Islet of Langerhans (tissue), 1 donor: Measurements from ENCODE around the gene GRIA1.

ENCODE experiments used
- FAIRE-seq: peaks from one replicate; lab custom pipeline; 2011; peaks lifted over from hg19 to GRCh38; lab: Jason Lieb, UNC

GRIA1 gene

DNA sequence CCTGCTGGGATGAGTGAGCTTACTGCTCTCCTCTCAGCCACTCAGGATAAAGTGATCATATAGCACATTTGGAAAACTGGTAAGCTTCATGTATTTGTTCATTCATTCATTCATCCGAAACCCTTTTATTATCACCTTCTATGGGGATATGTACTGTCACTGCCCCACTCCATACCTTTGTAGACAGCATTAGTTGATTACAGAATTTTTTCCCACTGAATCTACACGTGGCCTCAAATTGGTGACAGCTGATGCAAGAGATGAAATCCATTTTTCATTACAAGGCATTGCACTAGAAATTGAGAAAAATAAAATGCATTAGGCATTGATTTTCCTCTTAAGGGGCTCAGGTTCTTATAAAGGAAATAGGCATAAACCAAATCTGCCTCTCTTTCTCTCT, 9.7 kb downstream of the GRIA1 start:
- no peak for FAIRE-seq

DNA sequence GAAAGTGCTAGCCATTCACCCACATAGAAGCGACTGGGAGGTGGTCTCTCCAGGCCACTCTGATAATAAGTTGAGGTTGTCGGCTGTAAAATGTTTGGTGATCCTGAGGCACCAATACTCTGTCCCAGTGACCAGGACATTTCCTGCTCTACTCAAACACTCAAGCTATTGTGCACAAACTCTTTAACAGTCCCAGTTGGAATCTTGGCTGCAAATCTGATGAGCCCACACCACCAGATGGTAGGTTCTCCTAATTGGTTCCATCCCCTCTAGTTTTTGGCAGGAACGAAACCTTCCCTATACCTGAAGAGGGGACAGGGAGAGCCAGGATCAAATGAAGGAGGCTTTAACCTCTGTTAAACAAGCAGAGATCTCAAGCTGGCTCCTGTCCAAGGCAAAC, 14.3 kb downstream of the GRIA1 start:
- FAIRE-seq = no peak

DNA sequence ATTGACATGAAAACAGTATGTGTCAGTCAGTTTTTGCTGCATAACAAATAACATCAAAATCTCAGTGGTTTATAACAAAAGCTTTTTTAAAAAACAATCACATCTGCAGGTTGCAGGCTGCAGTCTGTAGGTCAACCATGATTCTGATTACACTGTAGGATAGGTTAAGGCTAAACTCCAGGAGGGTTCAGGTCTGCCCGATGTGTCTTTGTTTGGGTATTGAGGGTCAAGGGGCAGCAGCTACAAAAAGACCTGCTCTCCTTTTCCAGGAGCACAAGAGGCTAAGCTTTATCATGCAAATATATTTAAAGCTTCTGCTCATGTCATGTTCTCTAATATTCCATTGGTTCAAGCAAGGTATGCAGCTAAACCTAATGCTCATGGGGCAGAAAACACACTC, 18.2 kb downstream of the GRIA1 start:
- FAIRE-seq = no peak

DNA sequence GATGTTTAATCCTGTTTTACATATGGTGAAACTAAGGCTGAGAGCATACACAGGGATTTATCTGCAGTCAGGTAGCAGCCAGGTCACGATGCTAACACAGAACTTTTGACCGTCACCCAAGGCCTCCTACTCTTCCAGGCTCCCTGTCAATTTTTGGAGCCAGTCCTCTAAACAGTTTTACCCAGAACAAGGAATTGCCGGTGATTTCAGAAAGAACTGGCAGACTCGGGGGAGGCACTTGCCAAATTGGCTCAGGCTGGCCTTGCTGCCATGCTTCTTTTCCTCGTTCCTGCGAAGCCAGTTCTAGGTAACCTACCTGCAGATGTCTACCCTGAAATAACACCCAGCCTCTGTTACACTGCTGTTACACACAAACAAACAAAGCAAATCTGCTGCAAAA, 21.2 kb downstream of the GRIA1 start:
- FAIRE-seq = no peak

DNA sequence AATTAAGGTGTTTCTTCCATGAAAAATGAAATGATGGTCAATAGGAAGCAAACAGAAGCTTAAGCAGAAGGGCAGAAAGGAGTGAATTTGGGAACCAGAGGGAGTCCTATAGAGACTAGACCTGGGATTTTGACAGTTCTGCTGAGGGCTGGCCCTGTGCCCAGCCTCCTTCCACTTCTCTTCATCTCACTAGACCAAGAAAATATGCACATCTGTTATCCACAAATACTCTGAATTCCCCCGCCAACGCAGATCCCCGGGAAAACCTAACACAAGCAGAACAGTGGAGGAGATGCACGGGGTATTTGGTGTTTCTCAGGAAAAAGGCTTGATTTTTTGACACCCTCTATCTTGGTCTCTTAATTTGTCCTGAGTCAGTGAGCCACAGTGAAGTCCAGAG, 22.7 kb downstream of the GRIA1 start:
- FAIRE-seq = no peak

DNA sequence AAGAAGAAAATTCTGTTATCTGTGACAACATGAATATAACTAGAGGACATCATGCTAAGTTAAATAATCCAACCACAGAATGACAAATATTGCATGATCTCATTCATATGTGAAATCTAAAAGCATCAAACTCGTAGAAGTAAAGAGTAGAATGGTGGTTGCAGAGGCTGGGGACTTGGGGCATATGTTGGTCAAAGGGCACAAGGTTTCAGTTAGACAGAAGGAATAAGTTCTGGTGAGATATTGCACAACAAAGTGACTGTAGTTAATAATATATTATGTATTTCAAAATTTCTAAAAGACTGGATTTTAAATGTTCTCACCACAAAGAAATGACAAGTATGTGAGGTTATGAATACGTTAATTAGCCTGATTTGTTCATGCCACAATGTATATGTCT, 24.8 kb downstream of the GRIA1 start:
- FAIRE-seq = no peak

DNA sequence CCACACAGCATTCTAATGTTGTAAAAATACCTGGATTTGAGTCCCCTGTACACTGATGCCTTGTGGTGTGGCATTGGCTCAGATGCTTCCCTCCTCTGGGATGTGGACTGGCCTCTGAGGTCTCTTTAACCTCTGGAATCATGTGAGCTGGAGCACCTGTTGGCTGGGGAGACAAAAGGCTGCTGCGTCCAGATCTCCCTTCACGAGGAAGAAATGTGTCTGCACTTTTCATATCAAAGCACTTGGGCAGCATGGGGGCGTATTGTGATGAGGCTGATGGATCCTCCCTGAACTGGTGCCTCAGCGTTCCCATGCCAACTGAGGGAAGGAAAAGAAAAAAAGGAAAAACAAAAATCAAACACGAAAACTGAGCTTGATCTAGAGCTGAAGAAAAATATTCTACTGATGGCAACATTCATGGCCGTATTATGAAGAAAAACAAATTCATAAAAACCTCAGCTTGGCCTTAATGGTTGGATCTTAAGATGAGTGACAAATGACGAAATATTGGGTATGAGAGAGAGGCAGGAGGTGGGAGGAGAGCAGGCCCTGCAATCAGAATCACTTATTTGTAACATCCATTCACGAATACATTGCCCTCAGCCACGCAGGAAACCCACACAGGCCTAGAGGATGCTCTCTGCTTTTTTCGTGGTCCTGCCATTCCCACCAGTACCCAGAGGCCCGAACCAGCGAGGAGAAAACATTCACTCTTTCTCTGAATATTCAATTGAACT, 26.2 kb downstream of the GRIA1 start:
- FAIRE-seq = no peak

DNA sequence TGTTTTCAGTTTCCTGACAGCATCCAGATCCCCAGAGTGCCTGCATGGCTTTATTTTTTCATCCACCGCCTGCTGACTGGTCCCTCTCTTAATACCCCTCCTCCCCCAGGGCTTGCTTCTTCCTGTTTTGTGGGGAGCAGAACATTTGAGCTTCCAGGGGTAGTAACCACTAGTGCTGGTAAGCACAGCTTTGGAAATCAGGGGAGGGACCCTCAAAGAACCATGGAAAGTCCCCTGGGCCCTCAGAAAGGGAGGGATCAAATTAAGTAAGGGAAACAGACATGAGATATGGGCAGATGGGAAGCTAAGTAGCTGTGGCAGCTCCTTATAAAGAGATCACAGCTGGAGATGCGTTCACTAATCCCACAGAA, 26.8 kb downstream of the GRIA1 start:
- FAIRE-seq = no peak

DNA sequence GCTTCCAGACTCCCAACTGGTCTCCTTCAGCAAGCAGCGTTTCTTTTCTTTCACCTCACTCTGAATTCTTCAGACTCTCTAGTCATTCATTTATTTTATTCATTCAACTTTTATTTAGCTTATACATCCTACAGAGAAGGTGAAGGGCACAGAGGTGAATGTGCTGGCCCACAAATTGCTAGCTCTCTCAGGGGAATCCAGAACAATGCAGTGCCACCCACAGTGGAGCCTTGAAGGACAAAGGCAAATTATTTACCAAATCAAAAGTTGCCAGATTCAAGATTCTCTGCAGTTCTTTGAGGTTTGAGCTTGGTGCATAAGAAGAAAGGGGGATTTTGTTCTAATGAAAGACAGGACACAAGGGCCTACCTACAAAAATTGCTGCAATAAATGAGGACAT, 29.7 kb downstream of the GRIA1 start:
- FAIRE-seq = no peak

DNA sequence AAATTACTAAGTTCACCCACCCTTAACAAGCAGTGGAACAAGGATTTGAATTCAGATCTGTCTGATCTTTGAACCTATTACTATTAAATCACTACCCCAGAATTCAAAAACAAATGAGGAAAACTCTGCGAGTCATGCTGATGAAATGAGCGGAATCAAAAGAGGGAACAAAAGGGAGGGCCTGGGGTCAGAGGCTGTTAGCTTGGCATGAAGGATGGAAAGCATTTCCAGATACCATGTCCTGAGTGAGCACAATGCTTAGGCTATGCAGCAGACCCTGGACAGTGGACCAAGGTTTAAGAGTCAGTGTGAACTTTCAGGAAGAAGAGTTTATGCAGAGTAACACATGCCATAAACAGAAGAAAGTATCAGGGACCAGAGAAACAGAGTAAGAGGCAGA, 30.5 kb downstream of the GRIA1 start:
- no peak for FAIRE-seq

DNA sequence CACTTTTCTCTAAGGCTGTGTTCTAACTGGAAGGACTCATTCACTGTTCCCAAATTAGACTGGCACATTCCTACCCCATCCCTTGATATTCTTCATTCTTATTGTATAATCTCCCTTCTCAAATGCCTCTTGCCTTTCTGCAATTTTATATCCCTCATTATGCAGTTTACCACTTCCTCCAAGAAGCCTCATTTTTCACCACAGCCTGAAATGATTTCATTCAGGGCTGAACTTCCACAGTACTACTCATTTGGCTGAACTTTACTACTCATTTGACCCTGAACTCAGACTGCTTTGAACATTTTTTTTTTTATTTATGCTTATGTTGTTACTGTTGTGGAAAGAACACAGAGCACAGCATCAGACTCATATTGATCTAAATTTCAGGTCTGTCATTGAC, 32.7 kb downstream of the GRIA1 start:
- FAIRE-seq = no peak

DNA sequence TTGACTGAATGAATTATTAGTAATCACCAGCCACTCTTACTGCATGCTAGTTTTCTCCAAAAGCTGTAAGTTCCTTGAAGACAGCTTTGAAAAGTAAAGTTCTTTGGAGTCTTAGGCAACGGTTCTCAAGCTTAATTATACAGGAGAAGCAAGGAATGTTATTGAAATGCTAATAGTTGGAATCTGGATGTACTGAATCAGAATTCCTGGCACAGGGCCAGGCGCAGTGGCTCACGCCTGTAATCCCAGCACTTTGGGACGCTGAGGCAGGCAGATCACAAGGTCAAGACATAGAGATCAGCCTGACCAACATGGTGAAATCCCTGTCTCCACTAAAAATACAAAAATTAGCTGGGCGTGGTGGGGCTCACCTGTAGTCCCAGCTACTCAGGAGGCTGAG, 33.4 kb downstream of the GRIA1 start:
- no peak for FAIRE-seq

DNA sequence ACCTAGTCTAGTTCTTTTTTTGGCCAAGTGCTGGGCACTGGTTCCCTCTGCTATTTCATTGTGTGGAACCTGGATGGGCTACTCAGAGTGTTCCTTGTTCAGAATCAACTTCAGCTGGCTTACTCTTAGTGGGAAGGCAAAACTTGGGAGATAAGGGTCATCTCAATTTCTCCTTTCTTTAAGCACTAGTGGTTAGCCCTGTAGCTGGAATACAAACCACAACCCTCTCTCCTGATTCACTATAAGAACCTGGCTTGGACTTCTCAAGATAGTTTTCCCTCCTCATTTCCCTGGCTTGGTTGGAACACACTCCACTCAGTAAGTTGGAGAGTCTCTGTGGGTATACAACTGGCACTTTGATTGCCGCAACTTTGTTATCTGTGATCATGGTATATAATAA, 35.1 kb downstream of the GRIA1 start:
- no peak for FAIRE-seq

DNA sequence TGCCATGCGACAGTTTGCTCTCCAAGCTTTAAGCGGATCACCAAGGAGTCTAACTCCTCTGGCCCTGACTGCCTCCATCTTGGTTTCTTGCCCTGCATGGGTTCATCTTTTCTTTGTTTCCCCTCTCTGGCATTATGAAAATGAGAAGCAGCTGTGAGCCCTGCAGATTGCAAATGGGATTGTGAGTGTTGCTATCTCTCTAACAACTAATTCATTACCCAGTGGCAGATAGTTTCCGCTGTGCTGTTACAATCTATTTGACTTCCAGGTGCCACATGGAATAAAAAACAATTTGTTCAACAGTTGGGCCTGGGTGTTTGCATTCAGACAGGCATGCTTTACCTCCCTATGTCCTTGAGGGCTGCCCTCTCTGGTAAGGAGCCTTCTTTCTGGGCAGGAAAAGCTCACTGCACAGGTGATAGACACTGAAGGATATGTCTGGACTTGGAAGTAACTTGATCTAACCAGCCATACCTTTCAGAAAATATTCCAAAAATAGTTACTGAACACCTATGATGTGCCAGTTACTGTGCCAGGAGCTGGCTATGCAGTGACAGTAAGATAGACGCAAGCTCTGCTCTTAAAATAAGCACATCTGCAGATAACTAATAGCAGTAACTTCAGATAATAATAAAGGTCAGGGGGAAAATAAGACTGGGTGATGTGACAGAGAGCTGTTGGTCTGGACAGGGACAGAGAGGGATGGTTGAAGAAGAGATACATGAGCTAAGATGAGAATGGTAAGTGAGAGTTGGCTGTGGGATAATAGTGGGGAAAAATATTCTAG, 40.1 kb downstream of the GRIA1 start:
- FAIRE-seq = no peak

DNA sequence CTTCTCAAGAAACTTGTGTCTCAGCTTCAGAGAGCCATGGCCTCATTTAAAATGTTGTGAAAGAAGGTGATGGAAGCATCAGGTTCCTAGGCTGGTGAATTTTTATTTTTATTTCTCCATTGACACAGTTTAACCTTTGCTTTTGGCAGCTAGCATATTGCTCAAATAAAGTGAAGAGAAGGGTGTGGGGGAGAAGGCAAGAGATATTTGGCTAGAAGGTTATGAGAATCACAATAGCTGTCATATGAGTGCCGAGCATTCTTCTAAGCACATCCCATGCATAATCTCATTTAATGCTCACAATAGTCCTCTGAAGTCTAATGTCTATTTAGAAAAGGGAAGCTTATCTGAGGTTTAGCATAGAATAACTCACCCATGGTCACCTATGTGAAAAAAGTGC, 43.1 kb downstream of the GRIA1 start:
- FAIRE-seq = no peak

DNA sequence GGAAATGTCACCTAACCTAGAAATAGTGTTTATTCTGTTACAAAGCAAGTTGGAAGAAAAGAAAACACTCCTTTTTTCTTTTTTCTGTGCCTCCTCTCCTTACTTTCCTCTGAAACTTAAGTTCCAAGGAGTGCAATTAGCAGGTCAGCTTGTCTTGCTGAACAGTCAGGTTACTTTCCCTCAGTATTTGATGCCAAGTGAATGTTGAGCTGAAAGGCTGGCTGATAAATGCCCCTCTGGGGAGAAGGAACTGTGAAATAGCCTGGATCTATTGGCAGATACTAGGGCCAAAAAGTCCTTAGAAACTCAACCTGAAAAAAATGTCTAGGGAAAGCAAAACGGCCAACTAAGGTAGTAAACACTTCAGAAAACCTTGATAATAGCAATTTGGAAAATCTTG, 43.6 kb downstream of the GRIA1 start:
- no peak for FAIRE-seq

DNA sequence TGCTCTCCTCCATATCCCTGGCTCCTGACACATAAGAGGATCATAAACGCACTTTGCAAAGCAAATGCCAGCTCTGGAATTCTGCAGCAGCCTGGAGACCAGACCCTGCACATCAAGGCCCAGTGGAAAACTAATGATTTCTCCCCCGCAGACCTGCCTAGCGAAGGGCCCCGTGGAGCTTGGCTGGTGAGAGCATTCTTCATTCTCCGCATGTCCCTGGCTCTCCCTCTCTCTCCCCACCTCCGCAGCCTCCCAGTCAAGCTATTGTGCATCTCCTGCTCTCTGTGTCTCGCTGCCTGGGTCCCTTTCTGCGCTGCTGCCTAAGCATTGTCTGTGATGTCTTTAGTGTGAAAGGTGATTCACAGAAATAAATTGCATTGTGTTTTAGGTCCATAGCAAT, 46.7 kb downstream of the GRIA1 start:
- no peak for FAIRE-seq

DNA sequence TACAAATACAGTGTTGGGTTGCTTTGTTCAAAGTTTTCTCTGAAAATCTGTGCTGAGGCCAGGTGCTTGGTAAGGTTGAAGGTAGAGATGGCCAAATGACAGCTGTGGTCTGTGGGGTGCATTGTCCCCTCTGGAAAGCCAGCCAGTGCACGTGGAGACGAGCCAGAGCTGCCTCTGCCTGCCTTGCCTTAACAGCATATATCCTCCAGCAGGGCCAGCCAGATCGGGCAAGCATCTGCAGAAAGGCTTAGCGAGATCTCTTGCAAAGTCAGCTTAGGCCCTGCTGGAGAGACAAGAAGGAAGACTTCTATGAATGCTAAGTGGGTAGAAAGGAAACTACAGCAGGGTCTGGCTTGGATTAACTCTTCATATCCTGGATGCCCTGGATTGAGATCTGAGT, 49.5 kb downstream of the GRIA1 start:
- FAIRE-seq = no peak

DNA sequence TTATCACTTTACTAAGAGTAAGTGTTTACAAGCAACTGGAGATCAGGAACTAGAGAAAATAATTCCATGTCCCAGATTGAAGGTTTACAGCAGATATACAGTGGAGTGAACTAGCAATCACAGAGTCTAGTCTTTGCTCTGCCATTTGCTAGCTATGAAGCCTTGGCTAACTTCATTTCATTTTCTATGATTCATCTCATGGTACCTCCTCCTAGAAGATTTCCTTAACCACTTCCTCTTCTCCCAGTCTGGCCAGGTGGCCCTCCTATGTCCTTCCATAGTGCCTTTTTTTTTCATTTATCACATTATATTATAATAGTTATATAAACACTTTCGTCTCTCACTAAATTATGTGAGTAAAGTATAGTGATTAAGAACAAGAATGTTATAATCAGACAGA, 52.1 kb downstream of the GRIA1 start:
- FAIRE-seq = no peak

DNA sequence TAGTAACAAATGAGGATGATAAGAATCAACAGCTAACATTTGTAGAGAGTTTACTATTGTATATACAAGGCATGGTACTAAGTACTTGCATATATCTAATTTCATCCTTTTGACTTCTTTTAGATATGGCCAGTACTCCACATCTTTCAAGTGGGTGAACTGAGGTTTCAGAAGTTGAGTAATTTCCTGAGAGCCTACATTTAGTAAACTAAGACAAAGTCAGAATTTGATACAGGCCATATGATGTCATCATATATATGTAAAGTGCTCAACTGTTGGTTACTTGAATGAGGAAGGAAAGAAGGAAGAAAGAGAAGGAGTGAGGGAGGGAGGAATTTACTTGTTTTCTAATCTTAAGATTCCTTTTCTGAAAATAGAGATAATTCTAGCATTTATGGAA, 52.8 kb downstream of the GRIA1 start:
- FAIRE-seq = no peak

DNA sequence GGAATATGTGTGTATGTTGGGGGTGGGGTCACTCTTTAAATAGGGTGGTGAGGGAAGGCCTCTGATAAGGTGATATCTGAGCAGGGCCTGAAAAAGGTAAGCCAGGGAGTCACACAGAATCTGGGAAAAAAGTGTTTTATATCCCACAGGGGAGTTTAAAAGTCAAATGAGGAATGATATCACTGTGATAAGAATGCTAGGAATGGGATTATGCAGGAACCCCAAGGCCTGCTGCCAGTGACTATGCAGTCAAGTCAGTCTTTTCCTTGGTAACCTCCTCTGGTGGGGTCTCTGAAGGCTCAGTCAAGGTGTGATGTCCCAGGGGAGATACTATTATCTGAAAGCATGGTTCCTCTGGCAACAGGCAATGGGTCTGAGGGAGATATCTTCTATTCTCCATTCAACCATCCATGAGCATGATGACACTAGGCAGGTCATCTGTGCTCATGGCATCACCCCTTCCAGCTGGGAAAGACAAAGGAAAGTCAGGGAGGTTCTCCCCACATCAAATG, 53.5 kb downstream of the GRIA1 start:
- FAIRE-seq = no peak

DNA sequence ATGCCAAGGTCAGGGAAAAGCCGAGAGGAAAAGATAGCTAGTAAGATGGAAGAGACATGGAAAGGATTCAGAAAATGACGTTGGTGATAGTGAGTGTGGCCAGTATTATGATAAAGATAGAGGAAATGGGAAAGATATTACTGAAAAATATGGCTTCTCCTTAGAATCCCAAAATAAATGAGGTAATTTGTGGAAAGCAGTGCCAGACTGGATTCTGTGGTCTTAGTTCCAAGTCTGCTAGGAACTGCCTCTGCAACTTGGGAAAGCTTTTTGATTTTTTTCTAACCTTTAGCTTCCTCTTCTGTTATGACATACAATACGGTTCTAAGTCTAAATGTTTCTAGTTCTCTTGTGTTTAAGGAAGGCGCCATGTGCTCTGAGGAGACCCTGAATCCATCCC, 54.2 kb downstream of the GRIA1 start:
- no peak for FAIRE-seq

DNA sequence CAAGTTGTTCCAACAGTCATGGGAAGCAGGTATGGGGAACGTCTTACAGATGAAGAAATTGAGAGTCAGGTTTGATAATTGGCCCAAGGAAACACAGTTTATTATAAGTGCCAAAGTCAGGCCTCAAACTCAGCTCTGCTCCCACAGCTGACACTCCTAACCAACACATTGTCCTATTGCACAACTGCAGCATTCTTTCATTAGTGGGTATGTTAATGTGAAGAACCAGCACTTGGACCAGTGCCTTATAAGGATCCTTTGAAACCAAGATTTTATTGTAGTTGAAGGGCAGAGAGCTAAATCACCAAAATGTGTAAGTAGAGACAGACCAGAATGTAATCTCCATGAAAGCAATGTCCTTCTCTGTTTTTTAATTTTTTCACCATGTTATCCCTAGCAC, 56.1 kb downstream of the GRIA1 start:
- FAIRE-seq = no peak

DNA sequence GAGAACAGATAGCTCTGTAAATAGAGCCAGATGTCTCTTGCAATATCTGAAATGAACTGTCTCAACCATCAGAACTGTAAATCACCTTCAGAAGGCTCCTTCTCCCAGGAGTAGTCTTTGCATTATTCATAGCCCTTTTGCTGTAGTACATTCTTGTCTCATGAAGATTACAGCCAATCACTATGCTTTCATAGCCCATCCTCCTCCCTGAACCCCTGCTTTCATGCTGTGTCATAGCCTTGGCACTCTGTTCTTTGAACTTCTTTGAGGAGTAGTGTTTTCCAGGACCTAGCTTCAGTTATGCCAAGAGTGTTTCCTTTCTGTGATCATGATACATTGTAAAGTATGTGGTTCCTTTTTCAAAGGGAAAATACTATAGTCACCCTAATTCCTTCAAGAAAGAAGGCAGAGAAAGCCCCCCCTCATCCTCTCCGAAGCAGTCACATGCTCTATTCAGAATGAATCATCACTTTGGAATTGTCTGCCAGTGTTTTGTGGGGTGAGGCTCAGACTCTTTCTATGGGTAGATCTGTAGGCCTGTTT, 61.1 kb downstream of the GRIA1 start:
- FAIRE-seq = no peak
